Measurements from ENCODE around the gene KIF26B.

DNA sequence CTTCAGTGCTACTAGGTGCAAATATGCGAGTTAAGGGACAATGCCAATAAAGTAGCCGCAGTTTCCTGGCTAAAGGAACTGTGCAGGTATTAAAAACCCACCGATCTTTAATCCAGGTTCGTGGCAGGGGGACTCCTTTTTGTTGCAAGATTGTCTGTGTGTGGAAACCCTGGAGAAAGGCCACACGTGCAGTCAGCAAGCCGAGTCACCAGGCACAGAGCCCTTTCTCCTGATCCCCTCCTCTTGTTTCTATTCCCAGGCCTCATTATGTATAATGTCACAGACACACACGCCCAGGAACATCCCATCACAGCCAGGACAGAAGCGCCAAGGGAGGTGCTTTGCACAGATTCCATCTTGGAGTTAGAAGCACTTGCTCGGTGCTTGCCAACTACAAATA is 528.9 kb downstream of the KIF26B start:
- TF ChIP-seq YY1 (IDR thresholded peaks at IDR 0.05; ENCODE audit: low read depth): no peak
- TF ChIP-seq, protein P1, sequence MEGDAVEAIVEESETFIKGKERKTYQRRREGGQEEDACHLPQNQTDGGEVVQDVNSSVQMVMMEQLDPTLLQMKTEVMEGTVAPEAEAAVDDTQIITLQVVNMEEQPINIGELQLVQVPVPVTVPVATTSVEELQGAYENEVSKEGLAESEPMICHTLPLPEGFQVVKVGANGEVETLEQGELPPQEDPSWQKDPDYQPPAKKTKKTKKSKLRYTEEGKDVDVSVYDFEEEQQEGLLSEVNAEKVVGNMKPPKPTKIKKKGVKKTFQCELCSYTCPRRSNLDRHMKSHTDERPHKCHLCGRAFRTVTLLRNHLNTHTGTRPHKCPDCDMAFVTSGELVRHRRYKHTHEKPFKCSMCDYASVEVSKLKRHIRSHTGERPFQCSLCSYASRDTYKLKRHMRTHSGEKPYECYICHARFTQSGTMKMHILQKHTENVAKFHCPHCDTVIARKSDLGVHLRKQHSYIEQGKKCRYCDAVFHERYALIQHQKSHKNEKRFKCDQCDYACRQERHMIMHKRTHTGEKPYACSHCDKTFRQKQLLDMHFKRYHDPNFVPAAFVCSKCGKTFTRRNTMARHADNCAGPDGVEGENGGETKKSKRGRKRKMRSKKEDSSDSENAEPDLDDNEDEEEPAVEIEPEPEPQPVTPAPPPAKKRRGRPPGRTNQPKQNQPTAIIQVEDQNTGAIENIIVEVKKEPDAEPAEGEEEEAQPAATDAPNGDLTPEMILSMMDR (IDR thresholded peaks at IDR 0.05): no peak

Data from SK-N-SH (cell line).